ENCODE measurements around the gene FDX1.
"Not testable (repeated sequence)": the region's sequence is repeated elsewhere in the genome, so short reads cannot be mapped to it uniquely, and the experiment has no call there.

The FDX1 gene, protein sequence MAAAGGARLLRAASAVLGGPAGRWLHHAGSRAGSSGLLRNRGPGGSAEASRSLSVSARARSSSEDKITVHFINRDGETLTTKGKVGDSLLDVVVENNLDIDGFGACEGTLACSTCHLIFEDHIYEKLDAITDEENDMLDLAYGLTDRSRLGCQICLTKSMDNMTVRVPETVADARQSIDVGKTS

DNA sequence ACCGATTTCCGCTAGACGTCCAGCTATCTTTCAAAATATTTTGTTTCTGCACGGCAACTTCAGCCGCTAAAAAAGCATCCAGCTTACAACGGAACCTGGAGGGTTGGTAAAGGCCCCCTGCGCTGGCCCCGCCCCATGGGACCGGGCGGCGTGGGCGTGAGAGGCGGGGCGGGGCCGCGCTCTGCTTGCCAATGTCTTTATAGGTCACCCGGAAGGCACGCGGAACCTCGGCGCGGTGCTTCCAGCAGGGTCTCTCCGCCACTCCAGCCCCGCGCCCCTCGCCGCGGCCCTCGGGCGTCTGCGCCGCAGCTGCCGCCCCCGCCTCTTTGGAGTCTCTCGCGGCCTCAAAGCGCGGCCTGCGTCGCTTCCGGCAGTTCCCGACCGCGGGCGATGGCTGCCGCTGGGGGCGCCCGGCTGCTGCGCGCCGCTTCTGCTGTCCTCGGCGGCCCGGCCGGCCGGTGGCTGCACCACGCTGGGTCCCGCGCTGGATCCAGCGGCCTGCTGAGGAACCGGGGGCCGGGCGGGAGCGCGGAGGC lies at the start of gene FDX1:
FDX1 (plus strand) TSS at position 218 of the 536 bp plus-strand sequence; CDS start at position 391, 173 bp downstream.
- DNase-seq (ENCODE audit: low read depth) = peak; percentile 77

DNA sequence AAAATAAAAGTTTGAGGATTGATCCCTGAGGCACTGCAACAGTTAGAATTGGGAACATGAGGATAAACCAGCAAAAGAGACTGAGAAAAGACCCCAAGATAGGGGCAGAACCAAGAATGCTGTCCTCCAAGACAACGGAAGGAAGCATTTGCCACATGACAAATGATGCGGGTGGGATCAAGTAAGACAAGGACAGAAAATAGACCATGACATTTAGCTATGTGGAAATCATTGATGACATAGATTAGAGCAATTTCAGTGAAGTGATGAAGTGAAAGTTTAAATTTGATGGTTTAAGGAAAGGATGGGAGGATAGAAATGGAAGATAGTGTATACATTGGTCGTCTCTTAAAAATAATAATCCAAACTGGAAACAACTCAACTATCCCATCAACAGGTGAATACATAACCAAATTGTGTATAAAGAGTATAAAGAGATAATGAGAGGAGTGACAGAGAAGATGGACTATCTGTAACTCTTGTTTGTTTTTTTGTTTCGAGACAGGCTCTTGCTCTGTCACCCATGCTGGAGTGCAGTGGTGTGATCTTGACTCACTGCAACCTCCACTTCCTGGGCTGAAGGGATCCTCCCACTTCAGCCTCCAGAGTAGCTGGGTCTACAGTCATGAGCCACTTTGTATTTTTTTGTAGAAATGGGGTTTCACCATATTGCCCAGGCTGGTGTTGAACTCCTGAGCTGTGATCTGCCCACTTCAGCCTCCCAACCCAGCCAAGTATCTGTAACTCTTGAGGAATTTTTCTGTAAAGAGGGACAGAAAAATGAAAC lies 48.7 kb upstream of the FDX1 start:
- no peak for DNase-seq (ENCODE audit: low read depth)

DNA sequence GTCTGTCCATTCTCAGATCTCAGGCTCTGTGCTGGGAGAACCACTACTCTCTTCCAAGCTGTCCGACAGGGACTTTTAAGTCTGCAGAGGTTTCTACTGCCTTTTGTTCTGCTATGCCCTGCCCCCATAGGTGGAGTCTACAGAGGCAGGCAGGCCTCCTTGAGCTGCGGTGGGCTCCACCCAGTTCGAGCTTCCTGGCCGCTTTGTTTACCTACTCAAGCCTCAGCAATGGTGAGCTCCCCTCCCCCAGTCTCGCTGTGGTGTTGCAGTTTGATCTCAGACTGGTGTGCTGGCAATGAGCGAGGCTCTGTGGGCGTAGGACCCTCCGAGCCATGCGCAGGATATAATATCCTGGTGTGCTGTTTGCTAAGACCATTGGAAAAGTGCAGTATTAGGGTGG lies 41.5 kb upstream of the FDX1 start:
- DNase-seq (ENCODE audit: low read depth) = not testable (repeated sequence)

DNA sequence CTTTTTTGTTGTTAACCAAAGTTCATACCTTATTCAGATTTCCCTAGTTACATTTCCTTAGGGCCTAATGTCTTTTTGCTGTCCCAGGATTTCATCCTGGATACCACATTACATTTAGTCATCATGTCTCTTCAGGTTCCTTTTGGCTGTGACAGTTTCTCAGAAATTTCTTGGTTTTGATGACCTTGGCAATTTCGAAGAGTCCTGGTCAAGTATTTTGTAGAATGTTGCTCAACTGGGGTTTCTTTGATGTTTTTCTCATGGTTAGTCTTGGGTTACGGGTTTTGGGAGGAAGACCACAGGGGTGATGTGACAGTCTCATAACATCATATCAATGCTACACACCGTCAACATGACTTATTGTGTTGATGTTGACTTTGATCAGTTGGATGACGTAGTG lies 39.8 kb upstream of the FDX1 start:
- no peak for DNase-seq (ENCODE audit: low read depth)

DNA sequence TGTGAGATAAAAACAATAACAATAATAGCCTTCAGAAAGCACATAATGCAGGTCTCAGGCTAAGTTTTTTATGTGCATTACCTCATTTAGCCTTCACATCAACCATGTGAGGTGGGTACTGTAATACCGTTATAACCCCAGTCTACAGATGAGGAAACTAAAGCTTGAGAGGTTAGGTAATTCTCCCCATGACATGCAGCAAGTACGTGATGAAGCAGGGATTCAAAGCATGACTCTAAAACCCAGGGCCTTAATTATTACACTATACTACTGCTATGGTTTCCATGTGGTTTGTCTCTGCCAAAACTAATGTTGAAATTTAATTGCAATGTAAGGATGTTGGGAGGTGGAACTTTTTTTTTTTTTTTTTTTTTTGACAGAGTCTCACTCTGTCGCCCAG lies 37.7 kb upstream of the FDX1 start:
- no peak for DNase-seq (ENCODE audit: low read depth)

DNA sequence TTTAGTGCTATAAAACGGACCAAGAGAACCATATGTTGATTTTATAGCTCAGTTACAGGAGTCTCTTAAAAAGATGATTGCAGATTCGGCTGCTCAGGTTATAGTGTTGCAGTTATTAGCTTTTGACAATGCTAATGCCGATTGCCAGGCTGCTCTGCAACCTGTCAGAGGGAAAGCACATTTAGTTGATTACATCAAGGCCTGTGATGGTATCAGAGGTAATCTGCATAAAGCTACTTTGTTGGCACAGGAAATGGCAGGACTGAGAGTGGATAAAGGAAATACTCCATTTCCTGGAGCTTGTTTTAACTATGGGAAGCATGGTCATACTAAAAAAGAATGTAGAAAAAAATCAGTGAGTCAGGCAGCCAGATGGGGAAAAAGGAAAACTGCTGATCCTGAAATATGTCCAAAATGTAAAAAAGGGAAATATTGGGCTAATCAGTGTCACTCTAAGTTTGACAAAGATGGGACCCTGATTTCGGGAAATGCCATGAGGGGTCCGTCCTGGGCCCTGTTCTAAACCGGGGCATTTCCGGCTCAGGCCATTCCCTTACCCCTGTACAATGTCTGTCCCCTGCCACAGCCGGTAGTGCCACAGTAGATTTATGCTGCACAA lies 32.0 kb upstream of the FDX1 start:
- peak; percentile 8 for DNase-seq (ENCODE audit: low read depth)

DNA sequence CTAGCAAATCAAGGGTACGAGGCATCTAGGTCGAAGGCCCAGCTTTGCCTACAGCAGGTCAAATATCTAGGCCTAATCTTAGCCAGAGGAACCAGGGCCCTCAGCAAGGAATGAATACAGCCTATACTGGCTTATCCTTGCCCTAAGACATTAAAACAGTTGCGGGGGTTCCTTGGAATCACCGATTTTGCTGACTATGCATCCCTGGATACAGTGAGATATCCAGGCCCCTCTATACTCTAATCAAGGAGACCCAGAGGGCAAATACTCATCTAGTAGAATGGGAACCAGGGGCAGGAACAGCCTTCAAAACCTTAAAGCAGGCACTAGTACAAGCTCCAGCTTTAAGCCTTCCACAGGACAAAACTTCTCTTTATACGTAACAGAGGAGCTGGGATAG lies 26.2 kb upstream of the FDX1 start:
- DNase-seq (ENCODE audit: low read depth) = not testable (repeated sequence)

DNA sequence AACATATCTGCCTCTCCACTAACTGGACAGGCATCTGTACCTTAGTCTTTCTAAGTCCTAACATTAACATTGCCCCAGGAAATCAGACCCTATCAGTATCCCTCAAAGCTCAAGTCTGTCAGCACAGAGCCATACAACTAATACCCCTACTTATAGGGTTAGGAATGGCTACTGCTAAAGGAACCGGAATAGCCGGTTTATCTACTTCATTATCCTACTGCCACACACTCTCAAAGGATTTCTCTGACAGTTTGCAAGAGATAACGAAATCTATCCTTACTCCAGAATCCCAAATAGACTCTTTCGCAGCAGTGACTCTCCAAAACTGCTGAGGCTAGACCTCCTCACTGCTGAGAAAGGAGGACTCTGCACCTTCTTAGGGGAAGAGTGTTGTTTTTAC lies 24.1 kb upstream of the FDX1 start:
- DNase-seq (ENCODE audit: low read depth) = not testable (repeated sequence)

DNA sequence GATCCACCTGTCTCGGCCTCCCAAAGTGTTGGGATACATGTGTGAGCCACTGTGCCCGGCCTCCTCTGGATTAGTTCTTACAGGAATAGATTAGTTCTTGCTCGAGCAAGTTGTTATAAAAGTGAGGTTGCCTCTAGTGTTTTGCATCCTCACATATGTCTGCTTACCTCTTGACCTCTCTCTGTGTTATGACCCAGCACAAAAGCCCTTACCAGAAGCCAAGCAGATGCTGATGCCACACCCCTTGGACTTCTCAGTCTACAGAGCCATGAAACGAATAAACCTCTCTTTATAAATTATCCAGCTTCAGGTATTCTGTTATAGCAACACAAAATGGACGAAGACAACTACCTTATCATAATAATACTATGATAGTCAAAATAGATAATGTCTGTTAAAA lies 22.4 kb upstream of the FDX1 start:
- no peak for DNase-seq (ENCODE audit: low read depth)

DNA sequence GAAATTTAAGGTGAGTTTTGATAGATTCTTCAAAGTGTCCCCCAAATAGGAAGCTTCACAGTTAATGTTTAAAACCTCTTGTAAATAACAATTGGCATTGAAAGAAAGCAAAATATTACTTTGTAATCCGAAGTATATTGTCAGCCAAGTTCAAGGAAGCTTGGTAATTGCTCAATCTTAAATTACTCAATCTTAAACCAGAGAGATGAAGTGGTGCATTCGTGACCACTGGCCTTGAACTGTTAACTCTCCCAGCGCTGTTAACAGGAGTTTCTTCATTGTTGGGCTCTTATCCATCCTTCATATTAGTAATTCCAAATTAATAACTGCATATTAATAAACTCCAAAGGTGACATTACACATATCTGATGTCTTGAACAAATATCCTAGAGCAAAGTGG lies 20.6 kb upstream of the FDX1 start:
- DNase-seq (ENCODE audit: low read depth) = peak; percentile 14

DNA sequence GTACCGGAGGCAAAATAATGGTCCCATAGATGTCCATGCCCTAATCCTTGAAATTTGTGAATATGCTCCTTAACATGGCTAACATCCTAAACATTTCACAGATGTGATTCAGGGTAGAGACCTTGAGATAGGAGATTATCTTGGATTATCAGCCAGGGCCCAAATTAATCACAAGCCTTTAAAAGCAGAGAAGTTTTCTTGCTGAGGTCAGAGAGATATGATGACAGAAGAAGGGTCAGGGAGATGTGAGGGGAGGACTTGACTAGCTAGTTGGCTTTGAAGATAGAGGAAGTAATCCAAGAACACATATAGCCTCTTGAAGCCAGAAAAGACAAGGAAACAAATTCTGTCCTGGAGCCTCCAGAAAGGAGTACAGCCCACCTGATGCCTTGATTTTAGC lies 19.1 kb upstream of the FDX1 start:
- DNase-seq (ENCODE audit: low read depth) = no peak

DNA sequence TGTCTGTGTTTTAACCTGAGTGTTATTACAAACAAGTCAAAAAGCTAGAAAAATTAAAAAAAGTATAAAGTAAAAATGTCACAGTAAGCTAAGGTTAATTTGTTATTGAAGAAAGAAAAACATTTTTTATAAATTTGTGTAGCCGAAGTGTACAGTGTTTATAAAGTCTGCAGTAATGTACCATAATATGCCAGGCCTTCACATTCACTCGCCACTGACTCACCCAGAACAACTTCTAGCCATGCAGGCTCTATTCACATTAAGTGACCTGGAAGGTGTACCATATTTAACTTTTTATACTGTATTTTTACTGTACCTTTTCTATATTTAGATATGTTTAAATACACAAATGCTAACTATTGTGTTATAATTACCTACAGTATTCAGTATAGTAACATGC lies 14.7 kb upstream of the FDX1 start:
- DNase-seq (ENCODE audit: low read depth) = no peak

DNA sequence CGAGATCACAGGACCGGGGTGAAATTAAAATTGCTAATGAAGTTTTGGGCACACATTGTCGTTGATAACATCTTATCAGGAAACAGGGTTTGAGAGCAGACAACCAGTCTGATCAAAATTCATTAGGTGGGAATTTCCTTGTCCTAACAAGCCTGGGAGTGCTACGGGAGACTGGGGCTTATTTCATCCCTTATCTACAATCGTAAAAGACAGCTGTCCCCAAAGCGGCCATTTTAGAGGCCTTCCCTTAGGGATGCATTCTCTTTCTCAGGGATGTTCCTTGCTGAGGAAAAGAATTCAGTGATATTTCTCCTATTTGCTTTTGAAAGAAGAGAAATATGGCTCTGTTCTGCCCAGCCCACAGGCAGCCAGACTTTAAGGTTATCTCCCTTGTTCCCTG lies 8.1 kb upstream of the FDX1 start:
- not testable (repeated sequence) for DNase-seq (ENCODE audit: low read depth)

DNA sequence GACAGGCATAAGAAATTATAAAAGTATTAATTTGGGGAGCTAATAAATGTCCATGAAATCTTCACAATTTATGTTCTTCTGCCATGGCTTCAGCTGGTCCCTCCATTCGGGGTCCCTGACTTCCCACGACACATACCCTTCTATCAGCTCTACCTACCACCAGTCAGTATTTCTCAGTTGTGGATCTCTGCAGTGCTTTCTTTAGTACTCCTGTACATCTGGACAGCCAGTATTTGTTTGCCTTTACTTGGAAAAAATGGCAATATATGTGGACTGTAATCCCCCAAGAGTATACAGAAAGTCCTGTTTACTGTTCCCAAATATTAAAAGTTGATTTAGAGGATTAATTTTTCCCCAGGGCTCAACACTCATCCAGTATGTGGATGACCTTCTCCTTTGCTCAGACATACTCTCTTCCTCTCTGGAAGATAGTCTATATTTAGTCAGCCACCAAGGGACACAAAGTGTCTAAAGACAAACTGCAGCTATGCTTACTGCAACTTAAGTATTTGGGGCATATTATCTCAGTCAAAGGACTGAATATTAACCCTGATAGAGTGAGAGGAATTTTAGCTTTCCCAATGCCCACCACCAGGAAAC lies 7.3 kb upstream of the FDX1 start:
- DNase-seq (ENCODE audit: low read depth) = no peak

DNA sequence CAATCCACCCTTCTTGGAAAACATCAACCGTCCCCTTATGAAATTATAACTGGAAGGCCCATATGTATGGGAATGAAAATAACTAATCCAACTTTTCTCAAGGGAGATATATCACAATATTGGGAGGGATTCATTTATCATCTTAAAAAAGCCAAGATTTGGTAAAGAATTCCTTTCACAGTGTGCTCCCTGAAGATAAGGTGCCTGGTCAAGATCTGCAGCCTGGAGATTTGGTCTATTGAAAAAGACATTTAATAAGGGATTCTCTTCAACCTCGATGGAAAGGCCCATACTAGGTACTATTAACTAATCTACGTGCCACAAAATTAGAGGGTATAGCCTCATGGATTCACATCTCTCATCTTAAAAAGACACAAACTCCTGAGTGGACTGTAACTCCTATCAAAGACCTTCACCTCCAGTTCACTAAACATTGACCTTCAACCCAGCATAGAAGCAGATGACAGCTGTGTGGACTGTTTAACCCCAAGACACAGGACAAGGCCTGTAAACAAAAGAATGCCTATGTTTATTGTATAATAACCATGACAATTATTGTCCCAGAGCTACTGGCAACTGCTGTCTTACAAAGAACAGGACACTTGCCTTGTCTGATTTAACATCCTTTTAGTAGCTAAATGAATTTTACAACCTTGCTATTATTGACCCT lies 4.8 kb upstream of the FDX1 start:
- no peak for DNase-seq (ENCODE audit: low read depth)

DNA sequence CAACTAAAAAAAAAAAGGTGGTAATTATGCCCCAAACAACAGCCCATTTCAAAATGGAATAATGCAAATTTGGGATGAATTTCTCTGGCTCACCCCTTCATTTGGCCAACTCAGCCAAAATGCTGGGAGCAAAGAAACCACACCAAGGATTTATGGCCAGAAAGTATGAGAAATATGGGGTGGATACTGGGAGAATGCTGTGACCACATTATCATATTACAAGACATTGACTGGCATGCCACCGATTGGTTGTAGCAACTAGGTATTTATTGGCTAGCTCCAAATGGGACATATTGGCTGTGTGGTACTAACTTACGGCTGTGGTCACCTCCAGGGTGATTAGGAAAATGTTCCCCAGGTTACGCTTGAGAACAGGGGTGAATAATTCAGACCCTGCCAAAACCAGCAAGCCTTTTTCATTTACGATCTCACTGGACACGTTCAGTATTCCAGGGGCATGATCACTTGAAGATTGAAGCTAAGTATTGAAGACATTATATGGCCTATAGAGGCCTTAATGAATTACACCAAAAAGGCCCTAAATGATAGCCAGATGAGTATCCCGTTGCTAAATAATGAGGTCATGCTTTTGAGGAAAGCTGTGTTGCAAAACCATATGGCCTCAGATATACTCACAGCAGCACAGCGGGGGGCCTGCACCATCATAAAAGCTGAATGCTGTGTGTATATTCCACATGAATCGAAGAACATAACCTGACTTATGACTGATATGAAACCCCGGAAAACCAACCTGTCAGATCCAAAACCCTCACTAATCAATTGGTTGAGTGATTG lies 3.8 kb upstream of the FDX1 start:
- DNase-seq (ENCODE audit: low read depth) = peak; percentile 87

DNA sequence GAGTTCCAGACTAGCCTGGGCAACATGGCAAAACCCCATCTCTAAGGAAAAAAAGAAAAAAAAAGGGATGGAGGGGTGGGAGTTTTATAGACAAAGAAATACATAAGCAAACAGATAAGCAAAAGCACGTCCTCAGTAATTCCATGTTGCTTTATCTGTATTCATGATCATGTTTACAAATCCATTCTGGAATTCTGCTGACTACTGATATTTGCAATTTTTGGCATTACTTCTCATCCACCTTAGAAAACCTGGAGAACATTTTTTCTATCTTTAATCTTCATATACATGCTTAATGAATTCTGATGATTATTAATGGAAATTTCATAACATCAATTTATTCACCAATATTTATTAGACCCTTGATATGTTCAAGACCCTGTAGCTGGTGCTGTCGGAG lies 1.7 kb upstream of the FDX1 start:
- DNase-seq (ENCODE audit: low read depth) = no peak

DNA sequence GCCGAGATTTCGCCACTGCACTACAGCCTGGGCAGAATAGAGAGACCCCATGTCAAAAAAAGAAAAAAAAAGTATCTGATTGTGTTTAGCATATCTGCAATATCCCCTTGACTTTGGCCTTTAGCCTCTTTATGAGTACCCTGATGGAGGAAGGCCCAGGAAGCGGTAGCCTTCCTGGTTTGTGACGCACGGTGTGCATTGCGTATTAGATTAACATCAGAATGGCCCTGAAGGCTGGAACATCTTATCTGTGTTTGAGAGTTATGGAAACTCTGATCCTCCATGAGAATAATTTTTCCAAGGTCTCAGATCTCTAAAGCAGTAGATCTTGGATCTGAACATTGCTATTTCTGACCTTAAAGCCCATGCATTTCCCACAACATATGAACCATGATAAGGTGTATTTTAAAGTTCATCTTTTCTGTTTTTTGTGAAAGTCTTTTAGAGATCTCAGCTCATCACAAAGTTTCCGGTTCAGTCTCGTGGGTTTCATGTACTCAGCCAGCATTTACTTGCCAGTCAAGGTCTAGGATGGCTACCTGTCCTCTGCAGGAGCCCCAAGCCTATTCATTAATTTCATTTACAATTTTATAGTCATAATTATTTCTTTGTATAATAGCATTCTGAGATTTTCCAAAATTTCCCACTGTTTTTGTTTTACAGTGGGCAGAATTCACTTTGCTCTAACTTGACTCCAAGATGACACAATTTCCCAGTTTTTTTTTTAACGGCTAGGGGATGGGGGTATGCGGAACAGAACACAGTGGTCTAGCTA lies 605 bp upstream of the FDX1 start:
- no peak for DNase-seq (ENCODE audit: low read depth)

DNA sequence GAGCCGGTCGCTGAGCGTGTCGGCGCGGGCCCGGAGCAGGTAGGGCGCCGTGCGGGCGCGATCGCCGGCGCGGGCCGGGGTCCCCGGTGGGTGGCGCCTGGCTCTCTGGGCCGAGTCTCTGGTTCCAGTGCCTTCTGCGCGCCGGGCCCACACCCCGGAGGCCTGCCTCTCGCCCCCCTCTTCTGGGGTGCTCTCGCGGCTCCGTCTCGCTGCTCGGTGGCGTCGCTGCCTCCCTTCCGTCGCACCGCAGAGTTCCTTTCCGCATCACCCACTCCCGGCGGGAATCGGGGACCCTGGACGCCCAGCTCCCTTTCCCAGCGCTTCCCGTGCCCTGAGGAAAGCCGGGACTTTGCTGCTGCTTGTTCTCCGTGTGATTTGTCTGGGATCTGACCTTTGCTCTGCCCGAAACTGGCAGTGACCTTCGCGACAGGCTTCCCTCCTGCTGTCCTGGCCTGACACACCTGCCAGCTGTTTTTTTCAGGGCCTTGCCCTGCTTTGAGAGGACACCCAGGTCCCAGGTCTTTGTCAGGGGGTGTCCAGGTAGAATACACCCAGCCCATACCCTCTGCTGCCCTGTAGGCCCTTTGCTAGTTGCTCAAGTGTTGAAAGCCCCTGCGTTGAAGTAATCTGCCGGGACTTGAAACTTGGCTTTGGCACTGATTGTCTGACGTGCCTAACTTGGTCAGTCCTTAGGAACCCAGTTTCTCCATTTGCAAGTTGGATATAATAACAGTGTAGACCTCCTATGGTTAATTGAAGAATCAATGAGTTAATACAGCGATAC lies 711 bp downstream of the FDX1 start:
- peak; percentile 50 for DNase-seq (ENCODE audit: low read depth)

Measured in ELR (cell line).